Peyer's patch (tissue), 4 donors: ENCODE results near the gene MUC5B. TPM values are rescaled to one million over a fixed set of nuclear protein-coding genes. Genes with fewer than 3 reads are reported as not detected.

ENCODE experiments used
- DNase-seq, 3 donors: peaks; one replicate each; pipeline ENCODE4 v3.0.0-alpha.2; 2017 to 2019
- H3K27ac ChIP-seq, 4 donors: fragments of 200-600 bp; sonication (generic); one replicate each; pipeline ENCODE4 v1.5.1; 2016 to 2019
- H3K27me3 ChIP-seq, 2 donors: fragments of 200-600 bp; sonication (generic); one replicate each; pipeline ENCODE4 v1.5.1; 2019
- H3K36me3 ChIP-seq, 3 donors: fragments of 200-600 bp; sonication (generic); one replicate each; pipeline ENCODE4 v1.5.1; 2016 to 2019
- H3K4me1 ChIP-seq, 4 donors: fragments of 200-600 bp; sonication (generic); one replicate each; pipeline ENCODE4 v1.5.1; 2016 to 2019
- H3K4me3 ChIP-seq, 4 donors: fragments of 200-600 bp; sonication (generic); 1 replicate in 3 of 4; 2 replicates in 1 of 4; pipeline ENCODE4 v1.5.1; 2016 to 2019; ENCODE audit warnings: mild to moderate bottlenecking in 1 of 4
- H3K9me3 ChIP-seq, 4 donors: fragments of 200-600 bp; sonication (generic); one replicate each; pipeline ENCODE4 v1.5.1; 2016 to 2019; ENCODE audit warnings: mild to moderate bottlenecking in 1 of 4
- POLR2A ChIP-seq, 2 donors: fragments of 450-650 bp; IDR thresholded peaks; one replicate each; pipeline ENCODE4 v1.5.1; 2017; ENCODE audit warnings: antibody characterized with exemption in 2 of 2, mild to moderate bottlenecking in 2 of 2, moderate library complexity in 2 of 2
- total RNA-seq, 4 donors: library from RNA; depleted of rRNA; stranded (reverse); fragments of >200 nt; gene quantifications; one replicate each; pipeline ENCODE4 v1.1.0, GENCODE V29; 2016
- TF ChIP-seq, protein P1 (sequence below), 6 experiments: fragments of 450-650 bp in 4 of 6; fragments of 200-600 bp in 2 of 6; sonication (generic) in 1 of 6; IDR thresholded peaks; one replicate each; pipeline ENCODE4 v1.5.1; 2017 to 2019; ENCODE audit warnings: antibody characterized with exemption in 6 of 6, mild to moderate bottlenecking in 3 of 6, moderate library complexity in 1 of 6

MUC5B gene
- total RNA-seq, 4 donors from 2014 or later, result 0.18 to 25.6 (median 10.5) TPM

GRCh38 chr11:1259076-1259461 lies 36.2 kb downstream of the MUC5B start:
- TF ChIP-seq POLR2A (IDR thresholded peaks at IDR 0.05), result no peak
- TF ChIP-seq, protein P1, sequence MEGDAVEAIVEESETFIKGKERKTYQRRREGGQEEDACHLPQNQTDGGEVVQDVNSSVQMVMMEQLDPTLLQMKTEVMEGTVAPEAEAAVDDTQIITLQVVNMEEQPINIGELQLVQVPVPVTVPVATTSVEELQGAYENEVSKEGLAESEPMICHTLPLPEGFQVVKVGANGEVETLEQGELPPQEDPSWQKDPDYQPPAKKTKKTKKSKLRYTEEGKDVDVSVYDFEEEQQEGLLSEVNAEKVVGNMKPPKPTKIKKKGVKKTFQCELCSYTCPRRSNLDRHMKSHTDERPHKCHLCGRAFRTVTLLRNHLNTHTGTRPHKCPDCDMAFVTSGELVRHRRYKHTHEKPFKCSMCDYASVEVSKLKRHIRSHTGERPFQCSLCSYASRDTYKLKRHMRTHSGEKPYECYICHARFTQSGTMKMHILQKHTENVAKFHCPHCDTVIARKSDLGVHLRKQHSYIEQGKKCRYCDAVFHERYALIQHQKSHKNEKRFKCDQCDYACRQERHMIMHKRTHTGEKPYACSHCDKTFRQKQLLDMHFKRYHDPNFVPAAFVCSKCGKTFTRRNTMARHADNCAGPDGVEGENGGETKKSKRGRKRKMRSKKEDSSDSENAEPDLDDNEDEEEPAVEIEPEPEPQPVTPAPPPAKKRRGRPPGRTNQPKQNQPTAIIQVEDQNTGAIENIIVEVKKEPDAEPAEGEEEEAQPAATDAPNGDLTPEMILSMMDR (IDR thresholded peaks at IDR 0.05), result no peak
- H3K4me1 ChIP-seq, result peaks cover 0 to 15% (median 9%) of the 10 kb centered on the region in 4 donors
- no peaks in the 10 kb centered on the region for H3K9me3 ChIP-seq
- no peak overlapping the region for H3K4me3 ChIP-seq
- DNase-seq, result no peak
- H3K27me3 ChIP-seq, result no peaks in the 10 kb centered on the region
- no peak overlapping the region for H3K27ac ChIP-seq
- H3K36me3 ChIP-seq, result no peaks in the 10 kb centered on the region

GRCh38 chr11:1259561-1259960 lies 36.7 kb downstream of the MUC5B start:
- TF ChIP-seq POLR2A (IDR thresholded peaks at IDR 0.05), result no peak
- TF ChIP-seq, protein P1 (IDR thresholded peaks at IDR 0.05), result no peak
- Histone ChIP-seq H3K27ac (no peak overlapping the region), H3K4me1 (peaks cover 0 to 15% (median 9%) of the 10 kb centered on the region in 4 donors), H3K36me3 (no peaks in the 10 kb centered on the region), H3K27me3 (no peaks in the 10 kb centered on the region), H3K9me3 (no peaks in the 10 kb centered on the region), H3K4me3 (no peak overlapping the region)
- DNase-seq, result no peak

DNA sequence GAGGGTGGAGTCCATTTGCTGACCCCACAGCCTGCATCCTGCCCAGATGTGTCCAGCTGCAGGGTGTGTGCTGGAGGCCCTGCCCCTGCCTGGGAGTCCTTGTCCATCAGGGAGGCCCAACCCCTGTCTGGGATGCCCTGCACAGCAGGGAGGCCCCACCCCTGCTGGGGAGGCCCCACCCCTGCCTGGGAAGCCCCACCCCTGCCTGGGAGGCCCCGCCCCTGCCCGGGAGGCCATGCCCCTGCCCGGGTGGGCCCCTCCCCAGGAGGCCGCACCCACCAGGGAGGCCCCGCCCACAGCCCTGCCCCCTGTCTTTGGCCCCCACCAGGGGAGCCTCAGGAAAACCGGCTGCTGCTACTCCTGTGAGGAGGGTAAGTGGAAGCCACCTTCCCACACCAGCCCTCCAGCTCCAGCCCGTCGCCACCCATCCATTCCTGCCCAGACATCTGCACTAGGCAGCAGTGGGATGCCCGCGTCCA lies 37.2 kb downstream of the MUC5B start:
- no peaks in the 10 kb centered on the region for H3K27me3 ChIP-seq
- no peaks in the 10 kb centered on the region for H3K36me3 ChIP-seq
- H3K9me3 ChIP-seq, result no peaks in the 10 kb centered on the region
- H3K4me3 ChIP-seq, result no peak overlapping the region
- H3K4me1 ChIP-seq, result peaks cover 0 to 15% (median 9%) of the 10 kb centered on the region in 4 donors
- no peak overlapping the region for H3K27ac ChIP-seq
- no peak for TF ChIP-seq POLR2A (IDR thresholded peaks at IDR 0.05)
- TF ChIP-seq, protein P1 (IDR thresholded peaks at IDR 0.05), result no peak
- peak in 1 of 3 donors; percentile 63 for DNase-seq

DNA sequence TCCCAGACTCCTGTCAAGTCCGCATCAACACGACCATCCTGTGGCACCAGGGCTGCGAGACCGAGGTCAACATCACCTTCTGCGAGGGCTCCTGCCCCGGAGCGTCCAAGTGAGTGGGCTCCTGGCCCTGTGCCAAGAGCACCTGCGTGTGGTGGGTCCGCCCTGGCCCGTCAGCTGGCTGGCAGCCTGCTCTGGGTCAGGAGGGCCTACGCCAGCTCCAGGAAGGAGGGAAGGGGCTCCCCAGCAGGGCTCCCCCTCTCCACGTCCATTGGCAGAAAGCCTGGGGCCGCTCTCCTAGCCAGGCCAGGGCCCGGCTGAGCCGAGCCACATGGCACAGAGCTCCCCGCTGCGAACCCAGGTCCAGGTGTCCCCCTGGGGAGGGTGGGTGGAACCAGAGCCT lies 37.8 kb downstream of the MUC5B start:
- DNase-seq, result no peak
- TF ChIP-seq, protein P1 (IDR thresholded peaks at IDR 0.05), result no peak
- no peak for TF ChIP-seq POLR2A (IDR thresholded peaks at IDR 0.05)
- no peaks in the 10 kb centered on the region for H3K27me3 ChIP-seq
- no peak overlapping the region for H3K27ac ChIP-seq
- H3K36me3 ChIP-seq, result no peaks in the 10 kb centered on the region
- peaks cover 0 to 15% (median 9%) of the 10 kb centered on the region in 4 donors for H3K4me1 ChIP-seq
- H3K4me3 ChIP-seq, result no peak overlapping the region
- peaks cover 0 to 4% (median 0%) of the 10 kb centered on the region in 4 donors for H3K9me3 ChIP-seq

GRCh38 chr11:1261241-1262071 lies 38.6 kb downstream of the MUC5B start:
- H3K4me1 ChIP-seq, result peaks cover 0 to 15% (median 9%) of the 10 kb centered on the region in 4 donors
- H3K27me3 ChIP-seq, result no peaks in the 10 kb centered on the region
- no peak for TF ChIP-seq POLR2A (IDR thresholded peaks at IDR 0.05)
- TF ChIP-seq, protein P1 (IDR thresholded peaks at IDR 0.05), result no peak
- DNase-seq, result no peak
- H3K27ac ChIP-seq, result peak overlapping the region in 1 of 4 donors; percentile 81
- peak overlapping the region in 1 of 4 donors; percentile 52 for H3K4me3 ChIP-seq
- no peaks in the 10 kb centered on the region for H3K36me3 ChIP-seq
- H3K9me3 ChIP-seq, result peaks cover 0 to 6% (median 0%) of the 10 kb centered on the region in 4 donors
